T-helper 1 cell (primary cell): ENCODE results near the gene ATP6V0A1.
"Not testable (repeated sequence)": the region's sequence is repeated elsewhere in the genome, so short reads cannot be mapped to it uniquely, and the experiment has no call there.

Experiments
- DNase-seq, 5 donors: peaks; one replicate each; pipeline ENCODE4 v3.0.0-alpha.2; 2012 to 2020

The ATP6V0A1 gene

GRCh38 chr17:42438600-42439567, 19.8 kb upstream of the ATP6V0A1 start:
- peak in 2 of 5 donors; percentile 35 to 39 for DNase-seq

GRCh38 chr17:42441371-42442195, 17.1 kb upstream of the ATP6V0A1 start:
- no peak for DNase-seq

GRCh38 chr17:42442196-42442565, 16.5 kb upstream of the ATP6V0A1 start:
- no peak for DNase-seq

- not testable (repeated sequence) for DNase-seq
These were observed 9.5 kb upstream of the ATP6V0A1 start for GRCh38 chr17:42449176-42449575.

- not testable (repeated sequence) for DNase-seq
These were observed 8.8 kb upstream of the ATP6V0A1 start for GRCh38 chr17:42449838-42450237.

GRCh38 chr17:42451270-42451669, 7.4 kb upstream of the ATP6V0A1 start:
- DNase-seq = not testable (repeated sequence)

GRCh38 chr17:42453439-42453838, 5.2 kb upstream of the ATP6V0A1 start:
- DNase-seq = no peak

GRCh38 chr17:42454987-42455386, 3.7 kb upstream of the ATP6V0A1 start:
- DNase-seq = not testable (repeated sequence)

GRCh38 chr17:42456223-42457106, 2.2 kb upstream of the ATP6V0A1 start:
- DNase-seq = peak in 2 of 5 donors; percentile 11 to 65

GRCh38 chr17:42457107-42457792, 1.4 kb upstream of the ATP6V0A1 start:
- DNase-seq = no peak

- DNase-seq = peak in 1 of 5 donors; percentile 20
These were observed 650 bp downstream of the ATP6V0A1 start for GRCh38 chr17:42459256-42459800.

- DNase-seq = peak in 1 of 5 donors; percentile 50
These were observed 1.2 kb downstream of the ATP6V0A1 start for GRCh38 chr17:42459801-42460281.

- no peak for DNase-seq
These were observed 1.7 kb downstream of the ATP6V0A1 start for GRCh38 chr17:42460371-42460770.

- no peak for DNase-seq
These were observed 5.3 kb downstream of the ATP6V0A1 start for GRCh38 chr17:42463976-42464400.

- DNase-seq = no peak
These were observed 9.2 kb downstream of the ATP6V0A1 start for GRCh38 chr17:42467889-42468288.

GRCh38 chr17:42472709-42473521, 14.2 kb downstream of the ATP6V0A1 start:
- no peak for DNase-seq

- no peak for DNase-seq
These were observed 15.6 kb downstream of the ATP6V0A1 start for GRCh38 chr17:42474276-42474675.

- DNase-seq = no peak
These were observed 16.4 kb downstream of the ATP6V0A1 start for GRCh38 chr17:42475121-42475520.

- DNase-seq = no peak
These were observed 17.2 kb downstream of the ATP6V0A1 start for GRCh38 chr17:42475835-42476234.

GRCh38 chr17:42476411-42476810, 17.7 kb downstream of the ATP6V0A1 start:
- DNase-seq = no peak
